IMR-90 (cell line): ENCODE measurements around the gene SLC9A3. TPM values are rescaled to one million over a fixed set of nuclear protein-coding genes. Genes with fewer than 3 reads are reported as not detected.

Experiments used
- ATAC-seq: fragments of 200-7000 bp; cut with Tn5 transposase; 2 replicates; pipeline ENCODE4 v1.9.1; 2020; ENCODE audit warnings: low read depth, mild to moderate bottlenecking, moderate library complexity
- BruUV-seq: library from RNA; stranded (reverse); fragments of 400-500 nt; replicated peaks from 2 replicates; lab custom pipeline; 2021; lab: Mats Ljungman, UMichigan
- CTCF ChIA-PET: fragments of 300-600 bp; formaldehyde crosslinking; extraction: SDS; loops from one replicate; lab custom pipeline; 2021; ENCODE audit warnings: antibody characterized with exemption; lab: Yijun Ruan, JAX
- POLR2A ChIA-PET: fragments of 300-600 bp; sonication (Branson Sonifier 250); formaldehyde crosslinking; loops from one replicate; lab custom pipeline; 2022; ENCODE audit warnings: antibody characterized with exemption; ENCODE audit not compliant: unreplicated experiment; lab: Charles Lee
- DNase-seq: peaks from one replicate; pipeline ENCODE4 v3.0.0; 2013
- H2AFZ ChIP-seq: replicated peaks from 2 replicates; pipeline ENCODE3; 2013; ENCODE audit warnings: low read length, mild to moderate bottlenecking; ENCODE audit not compliant: poor library complexity
- H2AK5ac ChIP-seq: 2 replicates; pipeline ENCODE4 v1.6.1; 2013; ENCODE audit warnings: low read depth, low read length, inconsistent platforms
- H2AK9ac ChIP-seq: replicated peaks from 2 replicates; pipeline ENCODE3; 2013; ENCODE audit warnings: mild to moderate bottlenecking, low read depth, low read length, moderate library complexity; ENCODE audit not compliant: poor library complexity
- H2BK120ac ChIP-seq: 2 replicates; pipeline ENCODE4 v1.6.1; 2013; ENCODE audit warnings: low read depth, low read length, inconsistent platforms
- H2BK15ac ChIP-seq: 3 replicates; pipeline ENCODE4 v1.6.1; 2013; ENCODE audit warnings: low read depth, low read length, inconsistent platforms
- H2BK20ac ChIP-seq: 2 replicates; pipeline ENCODE4 v1.6.1; 2013; ENCODE audit warnings: low read depth, mild to moderate bottlenecking, inconsistent platforms, low read length, moderate library complexity
- H2BK5ac ChIP-seq: 2 replicates; pipeline ENCODE4 v1.6.1; 2013; ENCODE audit warnings: mild to moderate bottlenecking, low read depth, low read length, inconsistent platforms; ENCODE audit not compliant: poor library complexity, severe bottlenecking
- H3K14ac ChIP-seq: replicated peaks from 2 replicates; pipeline ENCODE4 v1.6.1; 2013; ENCODE audit warnings: low read depth, low read length, inconsistent platforms
- H3K18ac ChIP-seq: 2 replicates; pipeline ENCODE4 v1.6.1; 2013; ENCODE audit warnings: low read depth, low read length, control low read depth
- H3K23ac ChIP-seq: 2 replicates; pipeline ENCODE4 v1.6.1; 2013; ENCODE audit warnings: low read depth, low read length, inconsistent platforms
- H3K27ac ChIP-seq: 2 replicates; pipeline ENCODE4 v1.5.1; 2013; ENCODE audit warnings: mild to moderate bottlenecking, control low read depth, low read length; ENCODE audit not compliant: insufficient read depth
- H3K27me3 ChIP-seq: 2 replicates; pipeline ENCODE4 v1.6.1; 2013; ENCODE audit warnings: low read length; ENCODE audit not compliant: control insufficient read depth, insufficient read depth
- H3K36me3 ChIP-seq: 2 replicates; pipeline ENCODE4 v1.6.1; 2013; ENCODE audit warnings: low read length, mixed read lengths; ENCODE audit not compliant: control insufficient read depth, insufficient read depth
- H3K4ac ChIP-seq: 2 replicates; pipeline ENCODE4 v1.6.1; 2013; ENCODE audit warnings: low read depth, low read length, inconsistent platforms
- H3K4me1 ChIP-seq: 2 replicates; pipeline ENCODE4 v1.6.1; 2013; ENCODE audit warnings: low read length, mixed read lengths; ENCODE audit not compliant: control insufficient read depth, insufficient read depth
- H3K4me2 ChIP-seq: 2 replicates; pipeline ENCODE4 v1.6.1; 2013; ENCODE audit warnings: low read depth, mild to moderate bottlenecking, control low read depth, low read length, moderate library complexity
- H3K4me3 ChIP-seq: 2 replicates; pipeline ENCODE4 v1.5.1; 2013; ENCODE audit warnings: low read depth, mild to moderate bottlenecking, control low read depth, low read length, moderate library complexity; ENCODE audit not compliant: insufficient read depth
- H3K56ac ChIP-seq: 2 replicates; pipeline ENCODE4 v1.6.1; 2013; ENCODE audit warnings: low read length, inconsistent platforms; ENCODE audit not compliant: insufficient read depth; ENCODE audit errors: extremely low read depth
- H3K79me1 ChIP-seq, 2 experiments: 2 replicates each; pipeline ENCODE4 v1.6.1; 2013; ENCODE audit warnings: low read length in 2 of 2, inconsistent platforms in 1 of 2, low read depth in 1 of 2
- H3K9ac ChIP-seq: 2 replicates; pipeline ENCODE4 v1.6.1; 2013; ENCODE audit warnings: low read depth, low read length, control low read depth
- H3K9me1 ChIP-seq: 2 replicates; pipeline ENCODE4 v1.6.1; 2013; ENCODE audit warnings: low read length, inconsistent platforms; ENCODE audit not compliant: insufficient read depth
- H3K9me3 ChIP-seq: 2 replicates; pipeline ENCODE4 v1.6.1; 2013; ENCODE audit warnings: low read length; ENCODE audit not compliant: control insufficient read depth, insufficient read depth
- H4K20me1 ChIP-seq: 2 replicates; pipeline ENCODE4 v1.6.1; 2013; ENCODE audit warnings: low read length, inconsistent platforms; ENCODE audit not compliant: insufficient read depth
- H4K5ac ChIP-seq: 2 replicates; pipeline ENCODE4 v1.6.1; 2013; ENCODE audit warnings: mild to moderate bottlenecking, low read depth, low read length, control low read depth
- H4K8ac ChIP-seq, 2 experiments: 2 replicates each; pipeline ENCODE4 v1.6.1; 2013; ENCODE audit warnings: low read depth in 2 of 2, low read length in 2 of 2, control low read depth in 1 of 2, inconsistent platforms in 1 of 2
- H4K91ac ChIP-seq: 2 replicates; pipeline ENCODE4 v1.6.1; 2013; ENCODE audit warnings: low read depth, low read length, inconsistent platforms; ENCODE audit not compliant: insufficient read depth
- ELK1 ChIP-seq: fragments of 150-350 bp; IDR thresholded peaks from 2 replicates; pipeline ENCODE4 v1.6.1; 2016; ENCODE audit warnings: low read depth, mild to moderate bottlenecking, low read length, moderate library complexity, borderline replicate concordance
- NFE2L2 ChIP-seq: fragments of 150-350 bp; IDR thresholded peaks from 2 replicates; pipeline ENCODE4 v1.6.1; 2016; ENCODE audit warnings: low read depth, mild to moderate bottlenecking, low read length
- SMC3 ChIP-seq: fragments of 150-350 bp; IDR thresholded peaks from 2 replicates; pipeline ENCODE4 v1.6.1; 2016; ENCODE audit warnings: low read depth, mild to moderate bottlenecking, antibody characterized with exemption, low read length, moderate library complexity
- WGBS, 2 experiments: methylation state at CpG; one replicate each; pipeline versions ENCODE4 v1.1.5 to v1.1.7; 2013; ENCODE audit warnings: missing lambda C conversion rate in 2 of 2; ENCODE audit not compliant: insufficient read length in 1 of 2; ENCODE audit errors: extremely low coverage in 2 of 2; 5-methylcytosine and 5-hydroxymethylcytosine counted together
- dilution Hi-C: fragments of 300-500 bp; cut with HindIII; formaldehyde crosslinking; loops from one replicate; pipeline ENCODE4 v1.14.3; 2018; ENCODE audit warnings: low sequenced_read_pairs; ENCODE audit not compliant: unreplicated experiment
- in situ Hi-C: fragments of 300-500 bp; cut with MboI; formaldehyde crosslinking; loops from 3 replicates; pipeline ENCODE4 v1.14.3; 2019; ENCODE audit warnings: low sequenced_read_pairs, inconsistent platforms, mixed read lengths
- intact Hi-C: fragments of 100-400 bp; cut with micrococcal nuclease; formaldehyde crosslinking; loops from 2 replicates; pipeline ENCODE4 v1.10.0; 2022
- polyA plus RNA-seq, 3 experiments: library from polyadenylated mRNA; depleted of rRNA; stranded (reverse); fragments of >200 nt; gene quantifications; 2 replicates each; pipeline ENCODE4 v1.2.3, GENCODE V29; 2012; ENCODE audit warnings: low replicate concordance in 1 of 3
- total RNA-seq: library from RNA; depleted of rRNA; stranded (reverse); fragments of >200 nt; gene quantifications from 2 replicates; pipeline ENCODE4 v1.2.3, GENCODE V29; 2012

SLC9A3 gene
- total and polyA plus RNA-seq, 2 of the 4 experiments (the other 2 are of a cell fraction), result 0.72 to 1.5 TPM

GRCh38 chr5:545641-546375 lies 21.6 kb upstream of the SLC9A3 start:
- no peak overlapping the region for H3K27ac ChIP-seq
- H2AFZ ChIP-seq, result no peak overlapping the region
- H3K14ac ChIP-seq, result no peak overlapping the region
- ATAC-seq (no peak), DNase-seq (no peak)
- peaks cover 9% of the 10 kb centered on the region for H3K27me3 ChIP-seq
- no peak overlapping the region for H4K8ac ChIP-seq
- ChIA-PET CTCF (no interaction called here), POLR2A (no interaction called here)
- H3K18ac ChIP-seq, result no peak overlapping the region
- H3K4me2 ChIP-seq, result no peak overlapping the region
- H3K9me3 ChIP-seq, result peaks cover 2% of the 10 kb centered on the region; the same call in 1 of the 2 replicates
- BruUV-seq, result no TSS peak
- no peak overlapping the region for H4K5ac ChIP-seq
- H3K36me3 ChIP-seq, result no peaks in the 10 kb centered on the region
- no peak overlapping the region for H3K56ac ChIP-seq
- H4K20me1 ChIP-seq, result no peaks in the 10 kb centered on the region
- no peak overlapping the region for H2BK20ac ChIP-seq
- TF ChIP-seq SMC3 (no peak), NFE2L2 (no peak), ELK1 (no peak)
- dilution Hi-C loops (no loop called here), in situ Hi-C loops (no loop called here), intact Hi-C loops (no loop called here)
- no peak overlapping the region for H2BK120ac ChIP-seq
- no peak overlapping the region for H3K4me3 ChIP-seq
- no peak overlapping the region for H3K23ac ChIP-seq
- H3K4ac ChIP-seq, result no peak overlapping the region
- H4K91ac ChIP-seq, result no peak overlapping the region
- WGBS, 2 experiments, result 57% methylated on average over 5 of the region's 12 CpGs; no CpG with 5 or more reads in 1 of the 2 experiments
- H2BK5ac ChIP-seq, result no peak overlapping the region
- no peaks in the 10 kb centered on the region for H3K9me1 ChIP-seq
- no peaks in the 10 kb centered on the region for H3K79me1 ChIP-seq
- peaks cover 3% of the 10 kb centered on the region; the same call in 1 of the 2 replicates for H3K4me1 ChIP-seq
- no peak overlapping the region for H2AK5ac ChIP-seq
- H2BK15ac ChIP-seq, result no peak overlapping the region
- H3K9ac ChIP-seq, result no peak overlapping the region
- H2AK9ac ChIP-seq, result no peak overlapping the region
